GM13977 (cell line): ENCODE measurements around the gene HORMAD2.

Experiments used
- DNase-seq: peaks from one replicate; pipeline ENCODE4 v3.0.0; 2012; ENCODE audit warnings: low spot score
- in situ Hi-C: fragments of 300-500 bp; cut with MboI; formaldehyde crosslinking; loops from one replicate; pipeline ENCODE4 v1.12.0; 2022; ENCODE audit warnings: low sequenced_read_pairs, low pct_unique_long_range_greater_than_20kb, mixed read lengths, inconsistent platforms; ENCODE audit not compliant: unreplicated experiment
- TF ChIP-seq, protein P1 (sequence below): IDR thresholded peaks from 2 replicates; pipeline ENCODE4 v1.5.1; 2012; ENCODE audit warnings: mild to moderate bottlenecking, control low read depth; ENCODE audit not compliant: insufficient read depth; ENCODE audit errors: extremely low read depth, missing control alignments

The HORMAD2 gene

DNA sequence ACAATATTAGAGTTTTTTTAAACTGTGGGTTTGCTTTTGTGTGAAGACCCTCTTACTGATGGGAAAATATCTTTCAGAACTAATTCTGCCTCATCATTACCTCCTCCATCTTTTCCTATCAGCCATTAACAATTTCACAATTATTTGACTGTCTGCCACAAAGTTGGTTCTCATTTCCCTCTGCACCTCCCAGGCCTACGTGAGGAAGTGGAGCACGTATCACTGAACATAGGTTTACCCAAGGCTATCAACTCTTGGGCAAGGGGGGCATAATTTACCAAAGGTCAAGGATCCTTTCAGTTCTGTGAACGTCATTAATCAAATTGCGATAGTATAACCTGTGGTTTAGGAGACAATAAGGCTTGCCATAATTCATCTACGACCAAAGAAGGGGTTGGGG lies 106.2 kb downstream of the HORMAD2 start:
- TF ChIP-seq, protein P1, sequence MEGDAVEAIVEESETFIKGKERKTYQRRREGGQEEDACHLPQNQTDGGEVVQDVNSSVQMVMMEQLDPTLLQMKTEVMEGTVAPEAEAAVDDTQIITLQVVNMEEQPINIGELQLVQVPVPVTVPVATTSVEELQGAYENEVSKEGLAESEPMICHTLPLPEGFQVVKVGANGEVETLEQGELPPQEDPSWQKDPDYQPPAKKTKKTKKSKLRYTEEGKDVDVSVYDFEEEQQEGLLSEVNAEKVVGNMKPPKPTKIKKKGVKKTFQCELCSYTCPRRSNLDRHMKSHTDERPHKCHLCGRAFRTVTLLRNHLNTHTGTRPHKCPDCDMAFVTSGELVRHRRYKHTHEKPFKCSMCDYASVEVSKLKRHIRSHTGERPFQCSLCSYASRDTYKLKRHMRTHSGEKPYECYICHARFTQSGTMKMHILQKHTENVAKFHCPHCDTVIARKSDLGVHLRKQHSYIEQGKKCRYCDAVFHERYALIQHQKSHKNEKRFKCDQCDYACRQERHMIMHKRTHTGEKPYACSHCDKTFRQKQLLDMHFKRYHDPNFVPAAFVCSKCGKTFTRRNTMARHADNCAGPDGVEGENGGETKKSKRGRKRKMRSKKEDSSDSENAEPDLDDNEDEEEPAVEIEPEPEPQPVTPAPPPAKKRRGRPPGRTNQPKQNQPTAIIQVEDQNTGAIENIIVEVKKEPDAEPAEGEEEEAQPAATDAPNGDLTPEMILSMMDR, result no peak
- no peak for DNase-seq
- in situ Hi-C loops, result no loop called here

DNA sequence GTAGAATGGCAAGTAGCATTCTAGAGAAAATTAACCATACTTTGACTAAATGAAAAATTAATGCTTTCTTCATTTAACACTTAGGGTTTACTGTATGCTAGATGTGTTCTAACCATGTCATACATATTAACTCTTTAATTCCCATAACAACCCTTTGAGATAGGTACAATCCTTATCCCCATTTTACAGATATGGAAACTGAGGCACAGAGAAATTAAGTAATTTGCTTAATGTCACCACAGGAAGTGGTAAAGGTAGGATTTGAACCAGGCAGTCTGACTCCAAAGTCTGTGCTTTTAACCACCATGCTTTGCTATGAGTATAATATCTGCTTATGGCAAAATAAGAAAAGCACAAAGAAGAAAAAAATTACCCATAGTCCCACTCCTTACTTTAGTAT lies 106.8 kb downstream of the HORMAD2 start:
- DNase-seq, result no peak
- TF ChIP-seq, protein P1, result no peak
- in situ Hi-C loops, result no loop called here

DNA sequence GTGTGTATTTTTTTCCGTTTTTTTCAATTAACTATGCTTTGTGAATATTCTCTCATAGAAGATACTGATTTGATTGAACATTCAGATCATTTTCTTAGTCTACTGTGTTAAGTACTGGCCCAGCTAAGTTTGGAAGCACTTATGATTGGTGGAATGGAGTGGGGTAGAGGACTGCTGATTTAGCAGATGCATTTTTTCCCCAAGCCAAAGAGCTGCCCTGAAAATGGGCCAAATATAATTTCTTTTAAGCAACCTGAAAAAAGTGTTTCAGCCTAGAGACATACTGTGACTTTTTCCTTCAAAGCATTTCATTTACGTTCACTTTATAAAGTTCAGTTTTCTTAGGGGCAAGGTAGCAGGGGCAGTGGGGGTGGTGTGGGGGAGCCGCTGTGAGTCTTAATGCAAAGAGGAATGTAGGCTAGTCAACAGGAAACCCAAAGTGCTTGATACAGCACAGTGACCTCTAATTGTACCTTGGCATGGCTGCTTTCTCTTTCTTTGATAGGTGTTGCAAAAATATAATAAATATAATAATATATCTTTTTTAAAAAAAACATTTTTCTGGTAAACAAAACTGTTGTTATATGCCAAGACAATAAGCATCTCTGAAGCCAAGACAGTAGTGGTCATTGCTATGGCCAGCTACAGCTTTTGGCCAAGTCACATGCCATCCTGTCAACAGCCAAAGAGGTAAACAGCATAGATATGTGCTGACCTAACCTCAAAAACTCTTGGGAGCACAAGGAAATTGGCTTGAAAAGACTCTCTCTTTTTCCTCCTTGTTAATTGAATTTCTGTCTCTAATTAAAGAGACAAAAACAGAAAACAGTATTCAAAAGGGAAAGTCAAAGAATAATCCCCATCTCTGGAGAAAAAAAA lies 107.5 kb downstream of the HORMAD2 start:
- DNase-seq, result no peak
- TF ChIP-seq, protein P1, result no peak
- in situ Hi-C loops, result no loop called here

DNA sequence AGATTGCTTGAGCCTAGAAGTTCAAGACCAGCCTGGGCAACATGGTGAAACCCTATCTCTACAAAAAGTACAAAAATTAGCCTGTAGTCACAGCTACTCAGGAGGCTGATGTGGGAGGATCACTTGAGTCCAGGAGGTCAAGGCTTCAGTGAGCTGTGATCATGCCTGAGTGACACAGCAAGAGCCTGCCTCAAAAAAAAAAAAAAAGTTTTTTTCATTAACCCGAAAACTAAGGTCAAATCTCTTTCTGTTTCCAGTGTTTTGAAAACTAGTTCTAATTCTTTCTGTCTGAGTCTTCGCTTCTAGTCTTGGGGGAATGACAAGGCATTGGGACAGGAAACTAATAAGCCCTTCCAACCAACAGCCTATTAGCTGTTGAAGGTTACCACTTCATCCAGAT lies 108.6 kb downstream of the HORMAD2 start:
- in situ Hi-C loops, result no loop called here
- no peak for DNase-seq
- TF ChIP-seq, protein P1, result no peak

DNA sequence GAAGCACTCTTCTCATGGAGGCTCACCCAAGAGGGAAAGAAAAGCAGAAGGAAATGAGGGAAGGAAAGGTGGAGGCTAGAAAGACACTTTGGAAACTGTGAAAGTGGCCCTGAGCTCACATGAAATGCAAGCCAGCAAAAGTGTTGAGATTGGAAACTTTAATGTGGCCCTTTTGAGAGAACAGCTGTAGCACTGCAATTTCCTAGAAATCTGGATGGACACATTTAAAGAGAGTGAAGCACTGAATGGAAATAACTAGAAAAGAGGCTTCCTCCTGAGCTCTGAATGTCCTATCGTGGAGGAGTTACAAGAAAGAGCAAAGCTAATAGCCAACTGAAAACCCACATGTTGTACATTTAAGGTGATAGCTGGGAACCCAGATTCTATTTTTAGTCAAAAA lies 110.3 kb downstream of the HORMAD2 start:
- in situ Hi-C loops, result no loop called here
- TF ChIP-seq, protein P1, result no peak

DNA sequence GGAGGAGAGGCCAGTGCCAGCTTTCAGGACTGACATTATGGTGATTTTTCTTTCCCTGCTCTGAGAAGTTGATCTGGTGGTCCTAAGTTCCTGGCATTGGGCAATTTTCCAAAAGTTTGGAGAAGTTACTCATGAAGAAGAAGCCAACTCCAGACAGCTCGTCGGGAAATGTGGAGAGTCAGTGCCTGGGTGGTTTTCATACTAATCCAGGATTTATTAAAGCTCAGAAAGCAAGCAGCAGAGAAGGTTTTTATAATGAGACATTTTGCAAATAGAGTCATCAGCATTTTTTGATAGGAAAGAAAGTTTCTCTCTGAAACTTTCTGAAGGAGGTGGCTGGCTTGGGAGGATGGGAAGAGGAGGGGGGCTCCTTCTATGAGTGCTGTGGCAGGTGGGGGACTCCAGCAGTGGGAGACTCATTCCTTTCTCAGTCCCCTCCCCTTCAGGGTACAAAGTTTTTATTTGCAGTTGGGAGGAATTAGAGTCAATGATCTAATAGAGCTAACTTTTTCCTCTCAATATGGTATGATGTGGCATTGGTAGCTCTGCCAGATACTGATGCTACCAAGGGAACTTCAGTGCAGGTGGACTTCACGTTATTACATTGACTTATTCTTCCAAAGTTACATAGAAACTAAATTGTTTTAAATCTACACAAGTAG lies 110.9 kb downstream of the HORMAD2 start:
- no peak for DNase-seq
- TF ChIP-seq, protein P1, result no peak
- in situ Hi-C loops, result no loop called here

More for the DNA sequence above, 110.3 kb downstream of the HORMAD2 start:
- no peak for DNase-seq
